HepG2 (cell line): ENCODE data around the gene CHRM2. TPM values are rescaled to one million over a fixed set of nuclear protein-coding genes. Genes with fewer than 3 reads are reported as not detected.

Experiments
- ATAC-seq: fragments of 200-7000 bp; cut with Tn5 transposase; 3 replicates; pipeline ENCODE4 v1.9.1; 2020; ENCODE audit warnings: mild to moderate bottlenecking, moderate library complexity
- BruUV-seq: library from RNA; stranded (reverse); fragments of 400-500 nt; replicated peaks from 2 replicates; lab custom pipeline; 2021; lab: Mats Ljungman, UMichigan
- CTCF ChIA-PET: fragments of 300-600 bp; formaldehyde crosslinking; extraction: SDS; loops from one replicate; lab custom pipeline; 2021; ENCODE audit warnings: low total read pairs, inconsistent platforms, low intra/inter-chr PET ratio; lab: Yijun Ruan, JAX
- POLR2A ChIA-PET: fragments of 350-600 bp; sonication (Branson Sonifier 250); formaldehyde crosslinking; loops from one replicate; lab custom pipeline; 2020; ENCODE audit warnings: antibody characterized with exemption, inconsistent platforms; lab: Yijun Ruan, JAX
- DNase-seq: peaks from one replicate; pipeline ENCODE4 v3.0.0-alpha.2; 2015; ENCODE audit warnings: low spot score
- FAIRE-seq: peaks from 3 replicates; lab custom pipeline; 2011; peaks lifted over from hg19 to GRCh38; lab: Jason Lieb, UNC
- H2AFZ ChIP-seq: one replicate; pipeline ENCODE4 v1.6.1; 2011; ENCODE audit warnings: low read length, inconsistent platforms
- H3K27ac ChIP-seq: fragments of 300-600 bp; 3 replicates; pipeline ENCODE4 v1.8.0; 2011; ENCODE audit warnings: mixed run types, mild to moderate bottlenecking, mixed read lengths, low read length, inconsistent platforms; ENCODE audit not compliant: insufficient read depth; ENCODE audit errors: extremely low read length
- H3K27me3 ChIP-seq, 2 experiments: fragments of 200-600 bp in 1 of 2; 2 replicates in 1 of 2; 3 replicates in 1 of 2; pipeline versions ENCODE4 v1.6.0 to v1.8.0; 2011; ENCODE audit warnings: low read length in 2 of 2, mild to moderate bottlenecking in 2 of 2, moderate library complexity in 2 of 2, inconsistent platforms in 1 of 2; ENCODE audit not compliant: insufficient read depth in 2 of 2, control insufficient read depth in 1 of 2
- H3K36me3 ChIP-seq, 2 experiments: fragments of 200-600 bp in 1 of 2; replicated peaks in 1 of 2; 2 replicates in 1 of 2; 3 replicates in 1 of 2; pipeline versions ENCODE4 v1.5.1 to v1.8.0; 2011; ENCODE audit warnings: low read length in 2 of 2, inconsistent platforms in 1 of 2; ENCODE audit not compliant: insufficient read depth in 2 of 2, control insufficient read depth in 1 of 2
- H3K4me1 ChIP-seq: 2 replicates; pipeline ENCODE4 v1.5.1; 2012; ENCODE audit warnings: low read length, inconsistent platforms; ENCODE audit not compliant: insufficient read depth
- H3K4me2 ChIP-seq: 2 replicates; pipeline ENCODE4 v1.6.0; 2011; ENCODE audit warnings: low read depth, low read length, inconsistent platforms
- H3K4me3 ChIP-seq, 3 experiments: fragments of 200-600 bp in 1 of 3; sonication (generic), shearing (Covaris generic) in 1 of 3; replicated peaks in 1 of 3; 2 replicates each; pipeline ENCODE4 v1.5.1; 2011 to 2016; ENCODE audit warnings: low read length in 3 of 3, inconsistent platforms in 2 of 3, low read depth in 2 of 3, mild to moderate bottlenecking in 2 of 3, control low read depth in 1 of 3, mixed read lengths in 1 of 3; ENCODE audit not compliant: insufficient read depth in 1 of 3
- H3K79me2 ChIP-seq: one replicate; pipeline ENCODE4 v1.6.1; 2011; ENCODE audit warnings: low read length, inconsistent platforms; ENCODE audit not compliant: insufficient read depth
- H3K9ac ChIP-seq: 2 replicates; pipeline ENCODE4 v1.6.0; 2011; ENCODE audit warnings: mild to moderate bottlenecking, low read depth, low read length, inconsistent platforms; ENCODE audit not compliant: insufficient read depth
- H3K9me3 ChIP-seq: 2 replicates; pipeline ENCODE4 v1.5.1; 2012; ENCODE audit warnings: mild to moderate bottlenecking, low read length
- H4K20me1 ChIP-seq: 2 replicates; pipeline ENCODE4 v1.6.0; 2011; ENCODE audit warnings: inconsistent platforms, mild to moderate bottlenecking, low read length, moderate library complexity; ENCODE audit not compliant: insufficient read depth
- ADNP ChIP-seq: sonication (generic); formaldehyde crosslinking; IDR thresholded peaks from 2 replicates; pipeline ENCODE4 v1.4.0; 2020; ENCODE audit warnings: missing genetic modification reagents
- EED ChIP-seq: sonication (generic); formaldehyde crosslinking; IDR thresholded peaks from 2 replicates; pipeline ENCODE4 v1.5.0; 2020; ENCODE audit warnings: mild to moderate bottlenecking, missing genetic modification reagents
- ESRRA ChIP-seq: sonication (generic); formaldehyde crosslinking; IDR thresholded peaks from 2 replicates; pipeline ENCODE4 v1.5.1; 2020; ENCODE audit warnings: mild to moderate bottlenecking, low read depth, missing genetic modification reagents
- HOXA9 ChIP-seq: sonication (generic); formaldehyde crosslinking; IDR thresholded peaks from 2 replicates; pipeline ENCODE4 v1.8.1; 2022; ENCODE audit warnings: missing genetic modification reagents, mild to moderate bottlenecking, moderate library complexity, borderline replicate concordance
- IKZF1 ChIP-seq: fragments of 450-650 bp; IDR thresholded peaks from 2 replicates; pipeline ENCODE4 v1.7.1; 2016
- KMT2B ChIP-seq: IDR thresholded peaks from 2 replicates; pipeline ENCODE4 v1.6.1; 2016; ENCODE audit warnings: missing genetic modification reagents, missing compliant biosample characterization
- MIXL1 ChIP-seq: IDR thresholded peaks from 2 replicates; pipeline ENCODE4 v1.6.1; 2016
- NR2C2 ChIP-seq: sonication (generic); formaldehyde crosslinking; IDR thresholded peaks from 2 replicates; pipeline ENCODE4 v1.4.0; 2020; ENCODE audit warnings: missing genetic modification reagents, mild to moderate bottlenecking, moderate library complexity, borderline replicate concordance
- PLSCR1 ChIP-seq: sonication (generic); formaldehyde crosslinking; IDR thresholded peaks from 2 replicates; pipeline ENCODE4 v1.5.0; 2020; ENCODE audit warnings: missing genetic modification reagents, mild to moderate bottlenecking, borderline replicate concordance
- TAF15 ChIP-seq: fragments of 200-400 bp; formaldehyde crosslinking; IDR thresholded peaks from one replicate; pipeline ENCODE4 v1.6.1; 2018; ENCODE audit warnings: mild to moderate bottlenecking, low read depth, low read length; ENCODE audit not compliant: poor library complexity, severe bottlenecking
- UBTF ChIP-seq: sonication (generic); formaldehyde crosslinking; IDR thresholded peaks from 2 replicates; pipeline ENCODE4 v1.4.0; 2020; ENCODE audit warnings: mild to moderate bottlenecking, missing genetic modification reagents
- ZBTB1 ChIP-seq: sonication (generic); formaldehyde crosslinking; IDR thresholded peaks from 2 replicates; pipeline ENCODE4 v1.4.0; 2020; ENCODE audit warnings: missing genetic modification reagents, borderline replicate concordance
- ZFP1 ChIP-seq: IDR thresholded peaks from 2 replicates; pipeline ENCODE4 v1.6.1; 2016
- ZFY ChIP-seq: sonication (generic); formaldehyde crosslinking; IDR thresholded peaks from 2 replicates; pipeline ENCODE4 v1.4.0; 2020; ENCODE audit warnings: missing genetic modification reagents
- ZMAT5 ChIP-seq: sonication (generic); formaldehyde crosslinking; IDR thresholded peaks from 2 replicates; pipeline ENCODE4 v1.5.0; 2020; ENCODE audit warnings: mild to moderate bottlenecking, low read depth, missing genetic modification reagents, borderline replicate concordance
- ZNF414 ChIP-seq: sonication (generic); formaldehyde crosslinking; IDR thresholded peaks from 2 replicates; pipeline ENCODE4 v1.5.0; 2020; ENCODE audit warnings: missing genetic modification reagents
- ZNF609 ChIP-seq: sonication (generic); formaldehyde crosslinking; IDR thresholded peaks from 2 replicates; pipeline ENCODE4 v1.4.0; 2020; ENCODE audit warnings: mild to moderate bottlenecking, missing genetic modification reagents, borderline replicate concordance
- in situ Hi-C: cut with HindIII; loops from 2 replicates; pipeline ENCODE4 v1.10.0; 2017; ENCODE audit warnings: low pct_unique_long_range_greater_than_20kb; ENCODE audit not compliant: extremely low pct_ligation_motif_present
- intact Hi-C: fragments of 100-400 bp; cut with micrococcal nuclease; formaldehyde crosslinking; loops from one replicate; pipeline ENCODE4 v1.10.0; 2022; ENCODE audit not compliant: unreplicated experiment
- polyA plus RNA-seq, 8 experiments: library from polyadenylated mRNA; depleted of rRNA in 3 of 8; stranded (reverse) in 7 of 8; unstranded in 1 of 8; fragments of >200 nt; fragmentation: Illumina TruSeq in 4 of 8; extraction: Trizol in 4 of 8; gene quantifications; 2 replicates each; pipeline versions ENCODE4 v1.2.1 to v1.2.3, GENCODE V29; 2011 to 2016; ENCODE audit warnings: low read depth in 4 of 8, missing spikeins in 1 of 8, mixed read lengths in 1 of 8; ENCODE audit not compliant: insufficient read depth in 1 of 8
- total RNA-seq, 5 experiments: library from RNA; depleted of rRNA; stranded (reverse); fragments of >200 nt; fragmentation: Illumina TruSeq; extraction: Trizol; gene quantifications; 2 replicates each; pipeline ENCODE4 v1.2.3, GENCODE V29; 2016; ENCODE audit warnings: low read depth in 1 of 5

Gene CHRM2
- total and polyA plus RNA-seq, 2 of the 13 experiments (the other 11 are each of a cell fraction or from before 2014, with no cell fraction given) = not detected

- ChIA-PET CTCF (no interaction called here), POLR2A (no interaction called here)
- intact Hi-C loops (no loop called here), in situ Hi-C loops (no loop called here)
- Histone ChIP-seq H3K27me3 (no peaks in the 10 kb centered on the region), H3K79me2 (no peaks in the 10 kb centered on the region), H3K4me3 (no peak overlapping the region), H3K4me2 (no peak overlapping the region), H3K9ac (no peak overlapping the region), H2AFZ (no peak overlapping the region), H3K9me3 (no peaks in the 10 kb centered on the region), H4K20me1 (no peaks in the 10 kb centered on the region), H3K27ac (no peak overlapping the region), H3K4me1 (no peaks in the 10 kb centered on the region), H3K36me3 (no peaks in the 10 kb centered on the region)
- DNase-seq (no peak), ATAC-seq (no peak), FAIRE-seq (no peak)
- no TSS peak for BruUV-seq
- TF ChIP-seq ZFY (CRISPR knock-in tag) = no peak
- no peak for TF ChIP-seq NR2C2
- TF ChIP-seq ZFP1 (CRISPR knock-in tag) = no peak
- TF ChIP-seq ZNF414 (CRISPR knock-in tag) = no peak
- no peak for TF ChIP-seq EED
- no peak for TF ChIP-seq KMT2B (CRISPR knock-in tag)
- no peak for TF ChIP-seq ADNP (CRISPR knock-in tag)
- TF ChIP-seq TAF15 = no peak
- TF ChIP-seq HOXA9 (CRISPR knock-in tag) = no peak
- no peak for TF ChIP-seq ZMAT5 (CRISPR knock-in tag)
- TF ChIP-seq PLSCR1 (CRISPR knock-in tag) = no peak
- no peak for TF ChIP-seq UBTF
- no peak for TF ChIP-seq ZBTB1 (CRISPR knock-in tag)
- TF ChIP-seq MIXL1 (CRISPR knock-in tag) = no peak
- TF ChIP-seq ESRRA (CRISPR knock-in tag) = no peak
- TF ChIP-seq IKZF1 = no peak
- TF ChIP-seq ZNF609 = no peak
Measured at GRCh38 chr7:136997735-136998134, 129.3 kb downstream of the CHRM2 start.
